Suprapubic skin (tissue), 4 donors: ENCODE data around the gene HEXIM1. TPM values are rescaled to one million over a fixed set of nuclear protein-coding genes. Genes with fewer than 3 reads are reported as not detected.

Source experiments
- DNase-seq, 2 donors: peaks; one replicate each; pipeline ENCODE4 v3.0.0-alpha.2; 2019; ENCODE audit warnings: low spot score in 2 of 2
- H3K27ac ChIP-seq: fragments of 200-600 bp; sonication (generic); one replicate; pipeline ENCODE4 v1.5.1; 2019
- H3K27me3 ChIP-seq: fragments of 200-600 bp; sonication (generic); one replicate; pipeline ENCODE4 v1.5.1; 2019
- H3K36me3 ChIP-seq: fragments of 200-600 bp; sonication (generic); one replicate; pipeline ENCODE4 v1.5.1; 2019
- H3K4me1 ChIP-seq: fragments of 200-600 bp; sonication (generic); one replicate; pipeline ENCODE4 v1.5.1; 2019
- H3K4me3 ChIP-seq: fragments of 200-600 bp; sonication (generic); one replicate; pipeline ENCODE4 v1.5.1; 2019; ENCODE audit warnings: mild to moderate bottlenecking
- H3K9me3 ChIP-seq: fragments of 200-600 bp; sonication (generic); one replicate; pipeline ENCODE4 v1.5.1; 2019
- CTCF ChIP-seq, 2 donors: fragments of 200-600 bp in 1 of 2; fragments of 450-650 bp in 1 of 2; sonication (generic) in 1 of 2; IDR thresholded peaks; one replicate each; pipeline ENCODE4 v1.5.1; 2016 to 2019; ENCODE audit warnings: antibody characterized with exemption in 2 of 2, mild to moderate bottlenecking in 1 of 2, moderate library complexity in 1 of 2
- EP300 ChIP-seq: sonication (generic); formaldehyde crosslinking; IDR thresholded peaks from one replicate; pipeline ENCODE4 v1.6.1; 2017; ENCODE audit warnings: antibody characterized with exemption
- POLR2A ChIP-seq, 2 donors: fragments of 450-650 bp; IDR thresholded peaks; one replicate each; pipeline ENCODE4 v1.6.1; 2017; ENCODE audit warnings: antibody characterized with exemption in 2 of 2, mild to moderate bottlenecking in 2 of 2, moderate library complexity in 2 of 2
- POLR2AphosphoS5 ChIP-seq, 3 donors: sonication (generic); formaldehyde crosslinking; IDR thresholded peaks; one replicate each; pipeline ENCODE4 v1.6.1; 2017; ENCODE audit warnings: antibody characterized with exemption in 3 of 3
- WGBS: methylation state at CpG from one replicate; pipeline ENCODE4 v1.1.5; 2018; 5-methylcytosine and 5-hydroxymethylcytosine counted together
- total RNA-seq, 4 donors: library from RNA; depleted of rRNA; stranded (reverse); fragments of >200 nt; gene quantifications; one replicate each; pipeline ENCODE4 v1.1.0, GENCODE V29; 2016

Gene HEXIM1
- total RNA-seq, 4 donors from 2014 or later = 23.1 to 35.6 (median 27.8) TPM

GRCh38 chr17:45145035-45145389 lies 3.3 kb upstream of the HEXIM1 start:
- Histone ChIP-seq H3K4me3 (peak overlapping the region; percentile 60), H3K36me3 (no peaks in the 10 kb centered on the region), H3K27ac (peak overlapping the region; percentile 90), H3K9me3 (no peaks in the 10 kb centered on the region), H3K27me3 (no peaks in the 10 kb centered on the region), H3K4me1 (peaks cover 39% of the 10 kb centered on the region)
- TF ChIP-seq POLR2A (IDR thresholded peaks at IDR 0.05) (no peak), CTCF (IDR thresholded peaks at IDR 0.05) (no peak), EP300 (no peak), POLR2AphosphoS5 (IDR thresholded peaks at IDR 0.05) (no peak)
- WGBS = 81% methylated on average over 3 of the region's 8 CpGs
- DNase-seq = no peak

- Histone ChIP-seq H3K4me3 (no peak overlapping the region), H3K27me3 (no peaks in the 10 kb centered on the region), H3K9me3 (no peaks in the 10 kb centered on the region), H3K27ac (peak overlapping the region; percentile 100), H3K4me1 (peaks cover 48% of the 10 kb centered on the region), H3K36me3 (no peaks in the 10 kb centered on the region)
- WGBS = 85% methylated on average over 10 of the region's 10 CpGs
- TF ChIP-seq CTCF (IDR thresholded peaks at IDR 0.05) = no peak
- no peak for TF ChIP-seq EP300
- no peak for TF ChIP-seq POLR2AphosphoS5 (IDR thresholded peaks at IDR 0.05)
- TF ChIP-seq POLR2A (IDR thresholded peaks at IDR 0.05) = no peak
- DNase-seq = no peak
Measured at GRCh38 chr17:45146166-45146565, 2.1 kb upstream of the HEXIM1 start.

GRCh38 chr17:45146592-45146889 lies 1.7 kb upstream of the HEXIM1 start:
- H3K27ac ChIP-seq = peak overlapping the region; percentile 100
- no peaks in the 10 kb centered on the region for H3K36me3 ChIP-seq
- no peaks in the 10 kb centered on the region for H3K9me3 ChIP-seq
- H3K4me3 ChIP-seq = peak overlapping the region; percentile 76
- H3K4me1 ChIP-seq = peaks cover 52% of the 10 kb centered on the region
- no peaks in the 10 kb centered on the region for H3K27me3 ChIP-seq
- TF ChIP-seq POLR2A (IDR thresholded peaks at IDR 0.05) (no peak), EP300 (no peak), CTCF (IDR thresholded peaks at IDR 0.05) (no peak), POLR2AphosphoS5 (IDR thresholded peaks at IDR 0.05) (no peak)
- 68% methylated on average over 4 of the region's 4 CpGs for WGBS
- no peak for DNase-seq

GRCh38 chr17:45146890-45147580 lies 1.2 kb upstream of the HEXIM1 start:
- H3K4me3 ChIP-seq = peak overlapping the region; percentile 76
- WGBS = 5% methylated on average over 29 of the region's 29 CpGs
- peak in 1 of 2 donors; percentile 89 for DNase-seq
- no peaks in the 10 kb centered on the region for H3K27me3 ChIP-seq
- no peaks in the 10 kb centered on the region for H3K9me3 ChIP-seq
- TF ChIP-seq CTCF (IDR thresholded peaks at IDR 0.05) (no peak), POLR2AphosphoS5 (IDR thresholded peaks at IDR 0.05) (no peak), POLR2A (IDR thresholded peaks at IDR 0.05) (no peak), EP300 (no peak)
- H3K36me3 ChIP-seq = no peaks in the 10 kb centered on the region
- H3K27ac ChIP-seq = peak overlapping the region; percentile 100
- peaks cover 57% of the 10 kb centered on the region for H3K4me1 ChIP-seq

GRCh38 chr17:45147581-45148182 lies 593 bp upstream of the HEXIM1 start:
- peaks cover 63% of the 10 kb centered on the region for H3K4me1 ChIP-seq

More at GRCh38 chr17:45147581-45148182, 593 bp upstream of the HEXIM1 start:
- Histone ChIP-seq H3K4me3 (peak overlapping the region; percentile 76), H3K36me3 (no peaks in the 10 kb centered on the region), H3K9me3 (no peaks in the 10 kb centered on the region), H3K27me3 (no peaks in the 10 kb centered on the region), H3K27ac (peak overlapping the region; percentile 100)
- DNase-seq = no peak
- WGBS = under 1% methylated on average over 38 of the region's 38 CpGs
- TF ChIP-seq POLR2AphosphoS5 (IDR thresholded peaks at IDR 0.05) = peak in 2 of 3 donors; percentile 92 to 96
- TF ChIP-seq CTCF (IDR thresholded peaks at IDR 0.05) = no peak
- TF ChIP-seq EP300 = no peak
- no peak for TF ChIP-seq POLR2A (IDR thresholded peaks at IDR 0.05)
